HepG2 (cell line): ENCODE measurements around the gene NTM. TPM values are rescaled to one million over a fixed set of nuclear protein-coding genes. Genes with fewer than 3 reads are reported as not detected.

Experiments
- ATAC-seq: fragments of 200-7000 bp; cut with Tn5 transposase; 3 replicates; pipeline ENCODE4 v1.9.1; 2020; ENCODE audit warnings: mild to moderate bottlenecking, moderate library complexity
- BruUV-seq: library from RNA; stranded (reverse); fragments of 400-500 nt; replicated peaks from 2 replicates; lab custom pipeline; 2021; lab: Mats Ljungman, UMichigan
- CTCF ChIA-PET: fragments of 300-600 bp; formaldehyde crosslinking; extraction: SDS; loops from one replicate; lab custom pipeline; 2021; ENCODE audit warnings: low total read pairs, inconsistent platforms, low intra/inter-chr PET ratio; lab: Yijun Ruan, JAX
- POLR2A ChIA-PET: fragments of 350-600 bp; sonication (Branson Sonifier 250); formaldehyde crosslinking; loops from one replicate; lab custom pipeline; 2020; ENCODE audit warnings: antibody characterized with exemption, inconsistent platforms; lab: Yijun Ruan, JAX
- DNase-seq: peaks from one replicate; pipeline ENCODE4 v3.0.0-alpha.2; 2015; ENCODE audit warnings: low spot score
- FAIRE-seq: peaks from 3 replicates; lab custom pipeline; 2011; peaks lifted over from hg19 to GRCh38; lab: Jason Lieb, UNC
- H2AFZ ChIP-seq: one replicate; pipeline ENCODE4 v1.6.1; 2011; ENCODE audit warnings: low read length, inconsistent platforms
- H3K27ac ChIP-seq: fragments of 300-600 bp; 3 replicates; pipeline ENCODE4 v1.8.0; 2011; ENCODE audit warnings: mixed run types, mild to moderate bottlenecking, mixed read lengths, low read length, inconsistent platforms; ENCODE audit not compliant: insufficient read depth; ENCODE audit errors: extremely low read length
- H3K27me3 ChIP-seq, 2 experiments: fragments of 200-600 bp in 1 of 2; 2 replicates in 1 of 2; 3 replicates in 1 of 2; pipeline versions ENCODE4 v1.6.0 to v1.8.0; 2011; ENCODE audit warnings: low read length in 2 of 2, mild to moderate bottlenecking in 2 of 2, moderate library complexity in 2 of 2, inconsistent platforms in 1 of 2; ENCODE audit not compliant: insufficient read depth in 2 of 2, control insufficient read depth in 1 of 2
- H3K36me3 ChIP-seq, 2 experiments: fragments of 200-600 bp in 1 of 2; replicated peaks in 1 of 2; 2 replicates in 1 of 2; 3 replicates in 1 of 2; pipeline versions ENCODE4 v1.5.1 to v1.8.0; 2011; ENCODE audit warnings: low read length in 2 of 2, inconsistent platforms in 1 of 2; ENCODE audit not compliant: insufficient read depth in 2 of 2, control insufficient read depth in 1 of 2
- H3K4me1 ChIP-seq: 2 replicates; pipeline ENCODE4 v1.5.1; 2012; ENCODE audit warnings: low read length, inconsistent platforms; ENCODE audit not compliant: insufficient read depth
- H3K4me2 ChIP-seq: 2 replicates; pipeline ENCODE4 v1.6.0; 2011; ENCODE audit warnings: low read depth, low read length, inconsistent platforms
- H3K4me3 ChIP-seq, 3 experiments: fragments of 200-600 bp in 1 of 3; sonication (generic), shearing (Covaris generic) in 1 of 3; replicated peaks in 1 of 3; 2 replicates each; pipeline ENCODE4 v1.5.1; 2011 to 2016; ENCODE audit warnings: low read length in 3 of 3, inconsistent platforms in 2 of 3, low read depth in 2 of 3, mild to moderate bottlenecking in 2 of 3, control low read depth in 1 of 3, mixed read lengths in 1 of 3; ENCODE audit not compliant: insufficient read depth in 1 of 3
- H3K79me2 ChIP-seq: one replicate; pipeline ENCODE4 v1.6.1; 2011; ENCODE audit warnings: low read length, inconsistent platforms; ENCODE audit not compliant: insufficient read depth
- H3K9ac ChIP-seq: 2 replicates; pipeline ENCODE4 v1.6.0; 2011; ENCODE audit warnings: mild to moderate bottlenecking, low read depth, low read length, inconsistent platforms; ENCODE audit not compliant: insufficient read depth
- H3K9me3 ChIP-seq: 2 replicates; pipeline ENCODE4 v1.5.1; 2012; ENCODE audit warnings: mild to moderate bottlenecking, low read length
- H4K20me1 ChIP-seq: 2 replicates; pipeline ENCODE4 v1.6.0; 2011; ENCODE audit warnings: inconsistent platforms, mild to moderate bottlenecking, low read length, moderate library complexity; ENCODE audit not compliant: insufficient read depth
- BCL3 ChIP-seq: sonication (generic); formaldehyde crosslinking; IDR thresholded peaks from 2 replicates; pipeline ENCODE4 v1.5.1; 2020; ENCODE audit warnings: mild to moderate bottlenecking, missing genetic modification reagents, moderate library complexity
- KLF13 ChIP-seq: sonication (generic); formaldehyde crosslinking; IDR thresholded peaks from 2 replicates; pipeline ENCODE4 v1.4.0; 2020; ENCODE audit warnings: mild to moderate bottlenecking, missing genetic modification reagents
- MNT ChIP-seq: fragments of 450-650 bp; IDR thresholded peaks from 2 replicates; pipeline ENCODE4 v1.6.1; 2016
- NFE2L1 ChIP-seq: sonication (generic); formaldehyde crosslinking; IDR thresholded peaks from 2 replicates; pipeline ENCODE4 v1.4.0; 2020; ENCODE audit warnings: missing genetic modification reagents, mild to moderate bottlenecking, borderline replicate concordance
- PAF1 ChIP-seq: IDR thresholded peaks from 2 replicates; pipeline ENCODE4 v1.6.1; 2016; ENCODE audit warnings: missing genetic modification reagents, missing compliant biosample characterization
- ZBTB42 ChIP-seq: sonication (generic); formaldehyde crosslinking; IDR thresholded peaks from 2 replicates; pipeline ENCODE4 v1.5.0; 2020; ENCODE audit warnings: mild to moderate bottlenecking, missing genetic modification reagents
- ZNF333 ChIP-seq: sonication (generic); formaldehyde crosslinking; IDR thresholded peaks from 2 replicates; pipeline ENCODE4 v1.4.0; 2020; ENCODE audit warnings: mild to moderate bottlenecking, missing genetic modification reagents, borderline replicate concordance
- ZNF367 ChIP-seq: sonication (generic); formaldehyde crosslinking; IDR thresholded peaks from 2 replicates; pipeline ENCODE4 v1.4.0; 2020; ENCODE audit warnings: missing genetic modification reagents, borderline replicate concordance
- ZNF503 ChIP-seq: sonication (generic); formaldehyde crosslinking; IDR thresholded peaks from 2 replicates; pipeline ENCODE4 v1.4.0; 2020; ENCODE audit warnings: missing genetic modification reagents
- WGBS: methylation state at CpG from one replicate; pipeline ENCODE4 v1.1.6; 2017; ENCODE audit warnings: low lambda C conversion rate; 5-methylcytosine and 5-hydroxymethylcytosine counted together
- in situ Hi-C: cut with HindIII; loops from 2 replicates; pipeline ENCODE4 v1.10.0; 2017; ENCODE audit warnings: low pct_unique_long_range_greater_than_20kb; ENCODE audit not compliant: extremely low pct_ligation_motif_present
- intact Hi-C: fragments of 100-400 bp; cut with micrococcal nuclease; formaldehyde crosslinking; loops from one replicate; pipeline ENCODE4 v1.10.0; 2022; ENCODE audit not compliant: unreplicated experiment
- polyA plus RNA-seq, 8 experiments: library from polyadenylated mRNA; depleted of rRNA in 3 of 8; stranded (reverse) in 7 of 8; unstranded in 1 of 8; fragments of >200 nt; fragmentation: Illumina TruSeq in 4 of 8; extraction: Trizol in 4 of 8; gene quantifications; 2 replicates each; pipeline versions ENCODE4 v1.2.1 to v1.2.3, GENCODE V29; 2011 to 2016; ENCODE audit warnings: low read depth in 4 of 8, missing spikeins in 1 of 8, mixed read lengths in 1 of 8; ENCODE audit not compliant: insufficient read depth in 1 of 8
- total RNA-seq, 5 experiments: library from RNA; depleted of rRNA; stranded (reverse); fragments of >200 nt; fragmentation: Illumina TruSeq; extraction: Trizol; gene quantifications; 2 replicates each; pipeline ENCODE4 v1.2.3, GENCODE V29; 2016; ENCODE audit warnings: low read depth in 1 of 5

Gene NTM
- total and polyA plus RNA-seq, 2 of the 13 experiments (the other 11 are each of a cell fraction or from before 2014, with no cell fraction given) = not detected

DNA sequence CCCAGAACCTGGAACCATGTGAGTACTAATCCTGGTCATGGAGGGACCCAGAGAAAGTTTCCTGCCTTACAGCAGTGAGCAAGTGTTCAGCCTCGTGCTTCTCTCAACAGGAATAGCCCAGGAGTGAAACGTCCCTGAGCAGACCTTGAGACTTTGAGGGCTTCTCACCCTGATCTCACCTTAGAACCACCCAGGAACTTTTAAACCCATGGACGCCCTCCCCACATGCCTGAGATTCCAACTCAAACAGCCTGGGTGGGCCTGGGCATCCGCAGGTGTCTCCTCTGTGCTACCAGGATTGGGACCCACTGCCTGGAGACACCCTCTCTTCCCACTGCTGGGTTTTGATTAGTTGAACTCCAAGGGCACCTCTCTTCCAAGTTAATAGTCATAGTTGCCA is 297.2 kb downstream of the NTM start:
- H3K27me3 ChIP-seq = peaks cover 0 to 7% of the 10 kb centered on the region in 2 experiments; a peak in 3 of 5 replicates
- in situ Hi-C loops (no loop called here), intact Hi-C loops (no loop called here)
- no TSS peak for BruUV-seq
- H3K9me3 ChIP-seq = no peaks in the 10 kb centered on the region
- no peak overlapping the region for H3K27ac ChIP-seq
- H2AFZ ChIP-seq = no peak overlapping the region
- DNase-seq (no peak), FAIRE-seq (no peak), ATAC-seq (no peak)
- no peaks in the 10 kb centered on the region for H4K20me1 ChIP-seq
- no peak overlapping the region for H3K4me2 ChIP-seq
- H3K4me3 ChIP-seq = no peak overlapping the region
- TF ChIP-seq ZNF367 (CRISPR knock-in tag) = no peak
- no peak for TF ChIP-seq ZBTB42 (CRISPR knock-in tag)
- no peak for TF ChIP-seq ZNF503 (CRISPR knock-in tag)
- TF ChIP-seq BCL3 (CRISPR knock-in tag) = no peak
- TF ChIP-seq KLF13 (CRISPR knock-in tag) = no peak
- no peak for TF ChIP-seq ZNF333 (CRISPR knock-in tag)
- TF ChIP-seq PAF1 (CRISPR knock-in tag) = no peak
- TF ChIP-seq NFE2L1 (CRISPR knock-in tag) = no peak
- no peak for TF ChIP-seq MNT
- ChIA-PET POLR2A (no interaction called here), CTCF (no interaction called here)
- no peak overlapping the region for H3K9ac ChIP-seq
- no peaks in the 10 kb centered on the region for H3K4me1 ChIP-seq
- WGBS = 0% methylated on average over 2 of the region's 4 CpGs
- no peaks in the 10 kb centered on the region for H3K79me2 ChIP-seq
- H3K36me3 ChIP-seq = no peaks in the 10 kb centered on the region
